ENCODE data around the gene CAPN13. TPM values are rescaled to one million over a fixed set of nuclear protein-coding genes. Genes with fewer than 3 reads are reported as not detected.

CAPN13 gene
- total RNA-seq, 1 experiment from 2014 or later, result not detected

GRCh38 chr2:30711646-30712085 lies 95.6 kb downstream of the CAPN13 start:
- Histone ChIP-seq H3K9me3 (ENCODE audit: control insufficient read depth, insufficient read depth, low read depth, low read length) (no peaks in the 10 kb centered on the region), H3K4me3 (ENCODE audit: low read depth in 2 of 2, low read length in 2 of 2) (no peak overlapping the region), H3K27ac (ENCODE audit: low read length) (no peak overlapping the region), H3K4me1 (ENCODE audit: control insufficient read depth, insufficient read depth, low read length) (no peaks in the 10 kb centered on the region), H3K27me3 (ENCODE audit: control insufficient read depth, insufficient read depth, low read length) (no peaks in the 10 kb centered on the region), H3K36me3 (ENCODE audit: control insufficient read depth, insufficient read depth, low read length) (no peaks in the 10 kb centered on the region)
- DNase-seq (ENCODE audit: low read depth, low spot score) (peak; percentile 86), ATAC-seq (peak; percentile 73)
- BruUV-seq (replicated peaks), result no TSS peak
- ChIA-PET POLR2A (interaction anchor here (0.7 kb wide), 1 partner anchor 548 kb away, joined by 3 read pairs; no protein-coding TSS in a partner anchor), CTCF (interaction anchor here (0.5 to 2.0 kb wide), 22 partner anchors 19 to 1100 kb away, joined by 3 to 47 read pairs (median 3); partner anchors contain the start of genes GALNT14 and YPEL5)
- no peak for TF ChIP-seq REST (IDR thresholded peaks at IDR 0.05; ENCODE audit: insufficient read depth in 1 of 2, low read depth in 2 of 2, low read length in 1 of 2)
- TF ChIP-seq, protein P1, sequence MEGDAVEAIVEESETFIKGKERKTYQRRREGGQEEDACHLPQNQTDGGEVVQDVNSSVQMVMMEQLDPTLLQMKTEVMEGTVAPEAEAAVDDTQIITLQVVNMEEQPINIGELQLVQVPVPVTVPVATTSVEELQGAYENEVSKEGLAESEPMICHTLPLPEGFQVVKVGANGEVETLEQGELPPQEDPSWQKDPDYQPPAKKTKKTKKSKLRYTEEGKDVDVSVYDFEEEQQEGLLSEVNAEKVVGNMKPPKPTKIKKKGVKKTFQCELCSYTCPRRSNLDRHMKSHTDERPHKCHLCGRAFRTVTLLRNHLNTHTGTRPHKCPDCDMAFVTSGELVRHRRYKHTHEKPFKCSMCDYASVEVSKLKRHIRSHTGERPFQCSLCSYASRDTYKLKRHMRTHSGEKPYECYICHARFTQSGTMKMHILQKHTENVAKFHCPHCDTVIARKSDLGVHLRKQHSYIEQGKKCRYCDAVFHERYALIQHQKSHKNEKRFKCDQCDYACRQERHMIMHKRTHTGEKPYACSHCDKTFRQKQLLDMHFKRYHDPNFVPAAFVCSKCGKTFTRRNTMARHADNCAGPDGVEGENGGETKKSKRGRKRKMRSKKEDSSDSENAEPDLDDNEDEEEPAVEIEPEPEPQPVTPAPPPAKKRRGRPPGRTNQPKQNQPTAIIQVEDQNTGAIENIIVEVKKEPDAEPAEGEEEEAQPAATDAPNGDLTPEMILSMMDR (IDR thresholded peaks at IDR 0.05), result peak; percentile 99
- in situ Hi-C loops (cut with HindIII; ENCODE audit: low pct_unique_long_range_greater_than_20kb, low sequenced_read_pairs) (no loop called here), intact Hi-C loops (cut with micrococcal nuclease; ENCODE audit: unreplicated experiment) (loop anchor here (5.0 kb wide), 1 partner anchor 151 kb away; no protein-coding TSS in a partner anchor)

DNA sequence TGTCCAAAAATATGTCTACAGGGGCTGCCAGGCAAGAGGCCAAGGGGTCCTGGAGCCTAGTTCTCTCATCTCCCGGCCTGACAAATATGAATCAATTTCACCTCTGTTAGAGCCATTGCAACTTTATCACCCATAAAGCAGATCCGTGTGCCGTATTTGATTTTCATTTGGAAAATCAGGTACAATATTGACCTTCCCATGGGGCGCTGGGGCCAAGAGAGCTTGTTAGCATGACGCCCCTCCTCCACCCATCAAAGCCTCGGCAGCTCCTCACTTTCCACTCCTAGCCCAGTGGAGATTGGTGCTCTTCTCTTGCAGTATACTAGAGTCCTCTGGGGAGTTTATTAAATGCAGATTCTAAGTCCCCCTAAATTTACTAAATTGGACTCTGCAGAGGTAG lies 96.8 kb downstream of the CAPN13 start:
- intact Hi-C loops (cut with micrococcal nuclease; ENCODE audit: unreplicated experiment), result loop anchor here (5.0 kb wide), 1 partner anchor 152 kb away; no protein-coding TSS in a partner anchor
- ATAC-seq (no peak), DNase-seq (ENCODE audit: low read depth, low spot score) (no peak)
- Histone ChIP-seq H3K27me3 (ENCODE audit: control insufficient read depth, insufficient read depth, low read length) (no peaks in the 10 kb centered on the region), H3K27ac (ENCODE audit: low read length) (no peak overlapping the region), H3K36me3 (ENCODE audit: control insufficient read depth, insufficient read depth, low read length) (no peaks in the 10 kb centered on the region), H3K4me3 (ENCODE audit: low read depth in 2 of 2, low read length in 2 of 2) (no peak overlapping the region), H3K9me3 (ENCODE audit: control insufficient read depth, insufficient read depth, low read depth, low read length) (no peaks in the 10 kb centered on the region), H3K4me1 (ENCODE audit: control insufficient read depth, insufficient read depth, low read length) (no peaks in the 10 kb centered on the region)
- no TSS peak for BruUV-seq (replicated peaks)
- CTCF ChIA-PET, result interaction anchor here (0.6 to 1.5 kb wide), 2 partner anchors 460 to 896 kb away, joined by 3 to 14 read pairs; no protein-coding TSS in a partner anchor
- in situ Hi-C loops (cut with HindIII; ENCODE audit: low pct_unique_long_range_greater_than_20kb, low sequenced_read_pairs), result no loop called here
- TF ChIP-seq REST (IDR thresholded peaks at IDR 0.05; ENCODE audit: insufficient read depth in 1 of 2, low read depth in 2 of 2, low read length in 1 of 2), result no peak
- TF ChIP-seq POLR2AphosphoS5 (IDR thresholded peaks at IDR 0.05; ENCODE audit: low read depth, low read length), result no peak
- TF ChIP-seq TCF7L2 (IDR thresholded peaks at IDR 0.05; ENCODE audit: low read depth, low read length), result no peak
- TF ChIP-seq SIN3A (IDR thresholded peaks at IDR 0.05; ENCODE audit: borderline replicate concordance, insufficient read depth, low read depth, low read length), result no peak
- TF ChIP-seq, protein P1 (IDR thresholded peaks at IDR 0.05), result no peak
- POLR2A ChIA-PET, result no interaction called here
